Aorta (tissue), 5 donors: ENCODE results near the gene CD53. TPM values are rescaled to one million over a fixed set of nuclear protein-coding genes. Genes with fewer than 3 reads are reported as not detected.

Source experiments
- ATAC-seq: fragments of 200-7000 bp; cut with Tn5 transposase; one replicate; pipeline ENCODE4 v1.9.1; 2022; ENCODE audit warnings: moderate library complexity; ENCODE audit not compliant: low FRiP score
- DNase-seq, 2 donors: peaks; one replicate each; pipeline ENCODE4 v3.0.0-alpha.2; 2020
- H3K27ac ChIP-seq, 2 donors: one replicate each; pipeline ENCODE4 v1.5.1; 2013; ENCODE audit warnings: low read length in 2 of 2, mild to moderate bottlenecking in 2 of 2, moderate library complexity in 2 of 2, control low read depth in 1 of 2, inconsistent platforms in 1 of 2, low read depth in 1 of 2
- H3K27me3 ChIP-seq, 2 donors: one replicate each; pipeline ENCODE4 v1.6.1; 2013; ENCODE audit warnings: control low read depth in 1 of 2, low read length in 1 of 2, mild to moderate bottlenecking in 1 of 2, moderate library complexity in 1 of 2; ENCODE audit not compliant: insufficient read depth in 2 of 2, control insufficient read depth in 1 of 2
- H3K36me3 ChIP-seq, 2 donors: one replicate each; pipeline ENCODE4 v1.6.1; 2013; ENCODE audit warnings: control low read depth in 1 of 2, low read length in 1 of 2, mild to moderate bottlenecking in 1 of 2; ENCODE audit not compliant: insufficient read depth in 2 of 2, control insufficient read depth in 1 of 2
- H3K4me1 ChIP-seq, 2 donors: one replicate each; pipeline ENCODE4 v1.6.1; 2013; ENCODE audit warnings: low read length in 2 of 2, control low read depth in 1 of 2, mild to moderate bottlenecking in 1 of 2, moderate library complexity in 1 of 2; ENCODE audit not compliant: insufficient read depth in 2 of 2, control insufficient read depth in 1 of 2
- H3K4me3 ChIP-seq, 2 donors: one replicate each; pipeline ENCODE4 v1.5.1; 2013; ENCODE audit warnings: low read length in 2 of 2, control low read depth in 1 of 2, mild to moderate bottlenecking in 1 of 2
- H3K9me3 ChIP-seq: one replicate; pipeline ENCODE4 v1.6.1; 2013; ENCODE audit warnings: mild to moderate bottlenecking, low read length; ENCODE audit not compliant: control insufficient read depth
- WGBS, 2 donors: extraction: QIAGEN DNeasy Blood & Tissue Kit; methylation state at CpG; one replicate each; pipeline ENCODE4 v1.1.7; 2013; 5-methylcytosine and 5-hydroxymethylcytosine counted together
- intact Hi-C, 2 donors: fragments of 100-400 bp; cut with DNase I; formaldehyde crosslinking; loops; one replicate each; pipeline versions ENCODE4 v1.14.2 to v1.15.0; 2022
- polyA plus RNA-seq, 2 donors: library from polyadenylated mRNA; stranded (reverse); fragments of 200-250 nt; gene quantifications; one replicate each; pipeline ENCODE4 v1.2.3, GENCODE V29; 2013
- total RNA-seq, 2 donors: library from RNA; stranded (reverse); fragmentation: NEBNext Ultra II Directional; extraction: Animal tissue kit (Norgen Biotek cat#: 25700); gene quantifications; one replicate each; pipeline ENCODE4 v1.2.1, GENCODE V29; 2021
- donor health status: healthy with polysubstance abuse.
- donor health status: Bipolar disorder and iron deficiency.
- donor health status: DM: no; HTN: no; CAD: no.
- donor health status: DM: no; HTN: no; CAD: no.
- donor health status: DM: yes; HTN: yes; CAD: no.

The CD53 gene
- total and polyA plus RNA-seq, 4 donors = 8.0 to 50.7 (median 43.8) TPM

DNA sequence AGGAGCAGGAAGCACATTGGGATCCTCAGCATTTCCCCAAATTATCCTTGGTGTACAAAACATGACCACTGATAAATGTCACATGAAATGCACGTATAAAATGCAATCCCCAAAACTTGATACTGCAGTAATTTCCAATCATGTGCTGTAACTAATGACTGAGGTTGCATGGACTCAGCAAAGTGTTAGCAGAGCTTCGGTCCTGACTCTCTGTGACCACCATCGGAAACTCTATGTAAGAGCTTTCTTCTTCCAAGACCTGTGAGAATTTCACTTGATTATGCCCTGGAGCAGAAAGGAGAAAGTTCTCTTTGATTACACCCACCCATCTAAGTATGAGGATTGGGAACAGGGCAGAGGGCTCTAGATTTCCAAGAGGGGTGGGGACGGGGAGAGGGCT lies 908 bp downstream of the CD53 start:
- Histone ChIP-seq H3K4me3 (no peak overlapping the region), H3K27me3 (no peaks in the 10 kb centered on the region), H3K4me1 (no peaks in the 10 kb centered on the region), H3K36me3 (no peaks in the 10 kb centered on the region), H3K27ac (no peak overlapping the region), H3K9me3 (no peaks in the 10 kb centered on the region)
- 76 to 79% methylated on average over 4 of the region's 4 CpGs for WGBS, 2 donors
- intact Hi-C loops = no loop called here
- ATAC-seq = no peak
- DNase-seq = no peak

GRCh38 chr1:110874324-110875215 lies 1.6 kb downstream of the CD53 start:
- Histone ChIP-seq H3K27ac (no peak overlapping the region), H3K9me3 (no peaks in the 10 kb centered on the region), H3K36me3 (no peaks in the 10 kb centered on the region), H3K4me3 (no peak overlapping the region), H3K4me1 (no peaks in the 10 kb centered on the region), H3K27me3 (no peaks in the 10 kb centered on the region)
- 36 to 37% methylated on average over 3 of the region's 3 CpGs for WGBS, 2 donors
- intact Hi-C loops = no loop called here
- DNase-seq = no peak
- ATAC-seq = no peak

- Histone ChIP-seq H3K9me3 (no peaks in the 10 kb centered on the region), H3K4me3 (no peak overlapping the region), H3K36me3 (no peaks in the 10 kb centered on the region), H3K27ac (no peak overlapping the region), H3K4me1 (no peaks in the 10 kb centered on the region), H3K27me3 (no peaks in the 10 kb centered on the region)
- ATAC-seq = peak; percentile 52
- intact Hi-C loops = no loop called here
- DNase-seq = no peak
- WGBS, 2 donors = 68 to 85% methylated on average over 3 of the region's 3 CpGs
Measured at GRCh38 chr1:110875216-110875731, 2.3 kb downstream of the CD53 start.

GRCh38 chr1:110876748-110877341 lies 3.9 kb downstream of the CD53 start:
- ATAC-seq = no peak
- intact Hi-C loops = no loop called here
- no peaks in the 10 kb centered on the region for H3K27me3 ChIP-seq
- H3K9me3 ChIP-seq = peaks cover 2% of the 10 kb centered on the region
- no peak for DNase-seq
- no peaks in the 10 kb centered on the region for H3K36me3 ChIP-seq
- no peak overlapping the region for H3K4me3 ChIP-seq
- WGBS, 2 donors = 58 to 67% methylated on average over 1 of the region's 1 CpG
- H3K27ac ChIP-seq = no peak overlapping the region
- H3K4me1 ChIP-seq = no peaks in the 10 kb centered on the region

DNA sequence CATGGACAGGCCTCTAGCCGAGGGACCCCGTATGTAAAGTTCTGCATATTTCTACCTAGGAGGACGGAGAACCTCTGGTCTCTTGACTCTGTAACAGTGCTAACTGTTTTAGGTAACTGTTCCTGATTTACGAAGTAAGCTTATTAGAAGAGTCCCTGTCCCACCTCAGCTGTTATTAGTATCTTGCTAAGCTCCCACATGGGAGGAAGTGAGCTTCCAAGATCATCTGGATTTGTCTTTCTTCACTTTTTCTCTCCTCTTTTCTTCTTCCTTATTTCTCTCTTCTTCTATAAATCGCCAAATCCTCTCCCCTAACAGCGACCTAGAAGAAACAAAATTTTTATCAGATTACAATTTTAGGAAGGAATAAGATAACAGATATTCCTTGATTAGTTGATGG lies 4.4 kb downstream of the CD53 start:
- ATAC-seq = no peak
- 78 to 80% methylated on average over 6 of the region's 6 CpGs for WGBS, 2 donors
- intact Hi-C loops = no loop called here

DNA sequence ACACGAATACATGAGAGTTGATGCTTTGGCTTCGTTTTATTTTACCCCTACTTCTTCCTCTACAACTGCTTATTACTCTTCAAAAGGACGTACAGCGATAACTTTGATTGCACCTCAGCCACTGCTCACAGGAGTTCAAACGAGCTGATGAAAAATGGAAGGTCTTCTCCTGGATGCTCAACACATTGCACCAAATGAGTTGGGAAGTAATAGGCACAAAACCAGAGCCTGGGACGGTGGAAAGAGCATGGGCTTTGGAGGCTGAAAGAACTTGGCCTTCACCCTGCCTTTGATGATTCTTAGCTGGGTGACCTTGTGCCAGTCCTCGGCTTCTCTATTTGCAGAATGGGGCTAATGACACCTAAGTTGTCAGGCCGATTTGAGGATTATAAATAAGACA lies 4.8 kb downstream of the CD53 start:
- no peak overlapping the region for H3K27ac ChIP-seq
- peaks cover 2% of the 10 kb centered on the region for H3K9me3 ChIP-seq
- no peaks in the 10 kb centered on the region for H3K36me3 ChIP-seq
- intact Hi-C loops = no loop called here
- H3K4me3 ChIP-seq = no peak overlapping the region
- H3K4me1 ChIP-seq = no peaks in the 10 kb centered on the region
- DNase-seq = no peak
- WGBS, 2 donors = 78 to 80% methylated on average over 8 of the region's 8 CpGs
- no peaks in the 10 kb centered on the region for H3K27me3 ChIP-seq
- ATAC-seq = no peak

More for the DNA sequence above, 4.4 kb downstream of the CD53 start:
- no peak for DNase-seq
- Histone ChIP-seq H3K4me1 (no peaks in the 10 kb centered on the region), H3K9me3 (peaks cover 2% of the 10 kb centered on the region), H3K36me3 (no peaks in the 10 kb centered on the region), H3K27ac (no peak overlapping the region), H3K4me3 (no peak overlapping the region), H3K27me3 (no peaks in the 10 kb centered on the region)

- Histone ChIP-seq H3K4me3 (no peak overlapping the region), H3K36me3 (no peaks in the 10 kb centered on the region), H3K27me3 (no peaks in the 10 kb centered on the region), H3K4me1 (no peaks in the 10 kb centered on the region), H3K9me3 (peaks cover 2% of the 10 kb centered on the region), H3K27ac (no peak overlapping the region)
- intact Hi-C loops = no loop called here
- WGBS, 2 donors = 74 to 80% methylated on average over 2 of the region's 2 CpGs
- no peak for ATAC-seq
- DNase-seq = no peak
Measured at GRCh38 chr1:110878591-110878990, 5.6 kb downstream of the CD53 start.

DNA sequence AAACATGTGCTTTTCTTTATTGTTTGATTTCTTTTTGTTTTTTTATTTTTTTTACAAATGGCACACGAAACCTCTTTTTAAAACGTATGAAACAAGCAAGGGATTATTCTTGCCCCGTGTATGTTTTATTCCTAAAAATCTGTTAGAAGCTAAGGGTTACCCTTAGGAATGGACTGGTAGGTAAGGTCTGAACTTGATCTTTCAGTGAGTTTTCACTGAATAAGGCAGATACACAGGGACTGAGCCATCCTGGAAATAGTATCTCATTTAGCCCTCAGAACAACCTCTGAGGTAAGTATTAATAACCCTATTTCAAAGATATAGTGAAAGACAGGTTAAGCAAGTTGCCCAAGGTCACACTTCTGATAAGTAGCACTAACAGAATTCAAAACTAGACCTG lies 6.0 kb downstream of the CD53 start:
- Histone ChIP-seq H3K9me3 (peaks cover 2% of the 10 kb centered on the region), H3K4me1 (no peaks in the 10 kb centered on the region)

More for the DNA sequence above, 6.0 kb downstream of the CD53 start:
- Histone ChIP-seq H3K36me3 (no peaks in the 10 kb centered on the region), H3K4me3 (no peak overlapping the region), H3K27me3 (no peaks in the 10 kb centered on the region), H3K27ac (no peak overlapping the region)
- no peak for DNase-seq
- intact Hi-C loops = no loop called here
- ATAC-seq = no peak
- WGBS, 2 donors = 64 to 78% methylated on average over 3 of the region's 3 CpGs
